ENCODE data around the gene BTRC. TPM values are rescaled to one million over a fixed set of nuclear protein-coding genes. Genes with fewer than 3 reads are reported as not detected.

Gene BTRC
- total RNA-seq, 1 experiment from 2014 or later: 22.4 TPM

DNA sequence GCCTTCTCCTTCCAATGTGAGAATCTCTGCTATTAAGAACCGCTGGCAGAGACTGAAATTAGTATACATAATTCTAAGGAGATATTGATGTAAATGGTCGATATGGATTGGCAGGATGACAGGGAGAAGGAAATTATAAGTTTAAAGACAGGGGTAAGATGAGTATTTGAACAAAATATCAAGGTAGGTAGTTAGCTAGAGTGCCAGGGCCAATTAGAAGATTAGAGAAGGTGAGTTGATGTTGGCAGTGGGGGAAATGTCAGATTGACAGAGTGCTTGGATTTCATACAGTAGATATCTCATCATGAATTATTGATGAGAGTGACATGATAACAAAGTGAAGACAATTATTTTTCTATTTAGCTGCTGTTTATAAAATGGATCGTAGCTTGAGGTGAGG, 74.1 kb downstream of the BTRC start:
- CTCF ChIA-PET: interaction anchor here (1.1 kb wide), 1 partner anchor 18 kb away, joined by 3 read pairs; no protein-coding TSS in a partner anchor
- H3K36me3 Mint-ChIP-seq: no peaks in the 10 kb centered on the region

DNA sequence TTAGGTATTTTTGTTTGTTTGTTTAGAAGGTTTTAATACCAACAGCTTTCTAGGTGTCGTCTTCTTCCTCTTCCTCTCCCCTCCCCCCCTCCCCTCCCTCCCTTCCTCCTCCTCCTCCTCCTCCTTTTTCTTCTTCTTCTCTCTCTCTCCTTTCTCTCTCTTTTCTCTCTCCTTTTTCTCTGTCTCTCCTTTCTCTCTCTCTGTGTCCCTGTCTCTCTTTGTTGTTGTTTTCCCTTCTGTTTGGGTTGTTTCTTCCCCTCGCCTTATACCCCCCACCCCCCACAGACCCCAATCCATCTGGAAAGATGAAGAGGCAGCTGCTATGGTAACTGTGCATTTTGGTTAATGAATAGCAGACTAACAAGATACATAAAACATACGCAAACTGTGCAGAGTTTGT, 75.5 kb downstream of the BTRC start:
- DNase-seq (ENCODE audit: low spot score) (no peak), ATAC-seq (no peak)
- CTCF ChIA-PET: interaction anchor here (1.3 kb wide), 1 partner anchor 141 kb away, joined by 3 read pairs; no protein-coding TSS in a partner anchor
- TF ChIP-seq AR (CRISPR knock-in tag; IDR thresholded peaks at IDR 0.05) (no peak), EMX1 (CRISPR knock-in tag; IDR thresholded peaks at IDR 0.05) (no peak), ETV6 (CRISPR knock-in tag; IDR thresholded peaks at IDR 0.05) (no peak), CREB1 (CRISPR knock-in tag; IDR thresholded peaks at IDR 0.05) (no peak), RORB (CRISPR knock-in tag; IDR thresholded peaks at IDR 0.05) (no peak), SMAD4 (CRISPR knock-in tag; IDR thresholded peaks at IDR 0.05) (no peak), PRRX2 (CRISPR knock-in tag; IDR thresholded peaks at IDR 0.05) (no peak), CTCF (IDR thresholded peaks at IDR 0.05) (no peak), ZNF671 (CRISPR knock-in tag; IDR thresholded peaks at IDR 0.05) (no peak)
- TF ChIP-seq, protein P1, sequence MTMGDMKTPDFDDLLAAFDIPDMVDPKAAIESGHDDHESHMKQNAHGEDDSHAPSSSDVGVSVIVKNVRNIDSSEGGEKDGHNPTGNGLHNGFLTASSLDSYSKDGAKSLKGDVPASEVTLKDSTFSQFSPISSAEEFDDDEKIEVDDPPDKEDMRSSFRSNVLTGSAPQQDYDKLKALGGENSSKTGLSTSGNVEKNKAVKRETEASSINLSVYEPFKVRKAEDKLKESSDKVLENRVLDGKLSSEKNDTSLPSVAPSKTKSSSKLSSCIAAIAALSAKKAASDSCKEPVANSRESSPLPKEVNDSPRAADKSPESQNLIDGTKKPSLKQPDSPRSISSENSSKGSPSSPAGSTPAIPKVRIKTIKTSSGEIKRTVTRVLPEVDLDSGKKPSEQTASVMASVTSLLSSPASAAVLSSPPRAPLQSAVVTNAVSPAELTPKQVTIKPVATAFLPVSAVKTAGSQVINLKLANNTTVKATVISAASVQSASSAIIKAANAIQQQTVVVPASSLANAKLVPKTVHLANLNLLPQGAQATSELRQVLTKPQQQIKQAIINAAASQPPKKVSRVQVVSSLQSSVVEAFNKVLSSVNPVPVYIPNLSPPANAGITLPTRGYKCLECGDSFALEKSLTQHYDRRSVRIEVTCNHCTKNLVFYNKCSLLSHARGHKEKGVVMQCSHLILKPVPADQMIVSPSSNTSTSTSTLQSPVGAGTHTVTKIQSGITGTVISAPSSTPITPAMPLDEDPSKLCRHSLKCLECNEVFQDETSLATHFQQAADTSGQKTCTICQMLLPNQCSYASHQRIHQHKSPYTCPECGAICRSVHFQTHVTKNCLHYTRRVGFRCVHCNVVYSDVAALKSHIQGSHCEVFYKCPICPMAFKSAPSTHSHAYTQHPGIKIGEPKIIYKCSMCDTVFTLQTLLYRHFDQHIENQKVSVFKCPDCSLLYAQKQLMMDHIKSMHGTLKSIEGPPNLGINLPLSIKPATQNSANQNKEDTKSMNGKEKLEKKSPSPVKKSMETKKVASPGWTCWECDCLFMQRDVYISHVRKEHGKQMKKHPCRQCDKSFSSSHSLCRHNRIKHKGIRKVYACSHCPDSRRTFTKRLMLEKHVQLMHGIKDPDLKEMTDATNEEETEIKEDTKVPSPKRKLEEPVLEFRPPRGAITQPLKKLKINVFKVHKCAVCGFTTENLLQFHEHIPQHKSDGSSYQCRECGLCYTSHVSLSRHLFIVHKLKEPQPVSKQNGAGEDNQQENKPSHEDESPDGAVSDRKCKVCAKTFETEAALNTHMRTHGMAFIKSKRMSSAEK (CRISPR knock-in tag; IDR thresholded peaks at IDR 0.05; ENCODE audit: borderline replicate concordance): no peak
- TF ChIP-seq, protein P2, sequence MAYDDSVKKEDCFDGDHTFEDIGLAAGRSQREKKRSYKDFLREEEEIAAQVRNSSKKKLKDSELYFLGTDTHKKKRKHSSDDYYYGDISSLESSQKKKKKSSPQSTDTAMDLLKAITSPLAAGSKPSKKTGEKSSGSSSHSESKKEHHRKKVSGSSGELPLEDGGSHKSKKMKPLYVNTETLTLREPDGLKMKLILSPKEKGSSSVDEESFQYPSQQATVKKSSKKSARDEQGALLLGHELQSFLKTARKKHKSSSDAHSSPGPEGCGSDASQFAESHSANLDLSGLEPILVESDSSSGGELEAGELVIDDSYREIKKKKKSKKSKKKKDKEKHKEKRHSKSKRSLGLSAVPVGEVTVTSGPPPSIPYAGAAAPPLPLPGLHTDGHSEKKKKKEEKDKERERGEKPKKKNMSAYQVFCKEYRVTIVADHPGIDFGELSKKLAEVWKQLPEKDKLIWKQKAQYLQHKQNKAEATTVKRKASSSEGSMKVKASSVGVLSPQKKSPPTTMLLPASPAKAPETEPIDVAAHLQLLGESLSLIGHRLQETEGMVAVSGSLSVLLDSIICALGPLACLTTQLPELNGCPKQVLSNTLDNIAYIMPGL (CRISPR knock-in tag; IDR thresholded peaks at IDR 0.05): no peak
- POLR2A ChIA-PET: interaction anchor here (0.6 kb wide), 1 partner anchor 9 kb away, joined by 3 read pairs; no protein-coding TSS in a partner anchor
- Mint-ChIP-seq H3K36me3 (no peaks in the 10 kb centered on the region), H3K27ac (no peak overlapping the region), H3K27me3 (ENCODE audit: low read depth) (no peaks in the 10 kb centered on the region), H3K4me3 (no peak overlapping the region), H3K9me3 (no peaks in the 10 kb centered on the region), H3K4me1 (no peaks in the 10 kb centered on the region)

More for the DNA sequence above, 74.1 kb downstream of the BTRC start:
- no peak overlapping the region for H3K4me3 Mint-ChIP-seq
- POLR2A ChIA-PET: interaction anchor here (0.6 kb wide), 1 partner anchor 229 kb away, joined by 3 read pairs; no protein-coding TSS in a partner anchor
- H3K4me1 Mint-ChIP-seq: no peaks in the 10 kb centered on the region
- H3K27me3 Mint-ChIP-seq (ENCODE audit: low read depth): no peaks in the 10 kb centered on the region
- H3K9me3 Mint-ChIP-seq: no peaks in the 10 kb centered on the region
- H3K27ac Mint-ChIP-seq: no peak overlapping the region
- ATAC-seq: no peak
- DNase-seq (ENCODE audit: low spot score): no peak
- TF ChIP-seq CTCF (IDR thresholded peaks at IDR 0.05) (no peak), TP53 (CRISPR knock-in tag; IDR thresholded peaks at IDR 0.05) (no peak), NFE2L1 (CRISPR knock-in tag; IDR thresholded peaks at IDR 0.05) (no peak)
- TF ChIP-seq, protein P3, sequence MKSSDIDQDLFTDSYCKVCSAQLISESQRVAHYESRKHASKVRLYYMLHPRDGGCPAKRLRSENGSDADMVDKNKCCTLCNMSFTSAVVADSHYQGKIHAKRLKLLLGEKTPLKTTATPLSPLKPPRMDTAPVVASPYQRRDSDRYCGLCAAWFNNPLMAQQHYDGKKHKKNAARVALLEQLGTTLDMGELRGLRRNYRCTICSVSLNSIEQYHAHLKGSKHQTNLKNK (CRISPR knock-in tag; IDR thresholded peaks at IDR 0.05): no peak
